HG03175 (cell line): Measurements from ENCODE around the gene STAT5B.

Experiments used
- ATAC-seq: cut with Tn5 transposase; IDR thresholded peaks from one replicate; pipeline ENCODE4 v1.9.1; 2021; ENCODE audit warnings: mild to moderate bottlenecking, moderate library complexity; ENCODE audit not compliant: unreplicated experiment

The STAT5B gene

DNA sequence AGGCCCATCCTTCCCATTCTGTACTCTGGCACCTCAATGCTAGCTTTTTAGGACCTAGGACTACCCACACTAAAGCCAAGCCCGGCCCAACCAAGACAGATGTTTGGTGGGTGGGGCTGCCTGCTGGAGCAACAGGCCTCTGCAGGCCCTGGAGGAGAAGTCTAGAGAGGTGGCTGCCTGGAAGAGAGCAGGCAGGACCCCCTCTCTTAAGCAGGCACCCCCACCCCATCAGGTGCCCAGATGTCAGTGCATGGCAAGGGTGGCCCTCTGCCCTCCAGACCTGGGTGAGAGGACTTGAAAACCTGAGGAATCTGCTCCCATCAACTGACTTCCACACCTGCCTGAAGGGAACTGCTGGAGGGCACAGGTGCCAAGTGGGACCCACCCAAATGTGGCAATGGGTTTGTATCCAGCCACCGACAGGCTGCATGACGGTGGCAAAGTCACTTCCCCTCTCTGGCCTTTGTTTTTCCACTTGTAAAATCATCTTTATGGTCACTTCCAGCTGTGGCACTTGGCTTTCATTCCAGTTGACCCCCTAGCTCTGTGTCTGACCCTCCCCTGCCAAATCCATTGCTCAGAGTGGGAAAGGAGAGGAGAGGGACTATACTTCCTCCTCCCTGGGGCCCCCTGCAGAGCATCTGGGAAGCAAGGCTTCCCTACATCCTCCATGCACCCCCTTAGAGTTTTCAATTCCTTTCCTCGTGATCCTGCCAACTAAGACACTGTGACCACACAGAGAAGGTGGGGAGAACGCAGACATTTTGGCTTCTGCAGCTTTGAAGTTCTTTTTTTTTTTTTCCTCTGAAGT is 10.4 kb upstream of the STAT5B start:
- no peak for ATAC-seq

DNA sequence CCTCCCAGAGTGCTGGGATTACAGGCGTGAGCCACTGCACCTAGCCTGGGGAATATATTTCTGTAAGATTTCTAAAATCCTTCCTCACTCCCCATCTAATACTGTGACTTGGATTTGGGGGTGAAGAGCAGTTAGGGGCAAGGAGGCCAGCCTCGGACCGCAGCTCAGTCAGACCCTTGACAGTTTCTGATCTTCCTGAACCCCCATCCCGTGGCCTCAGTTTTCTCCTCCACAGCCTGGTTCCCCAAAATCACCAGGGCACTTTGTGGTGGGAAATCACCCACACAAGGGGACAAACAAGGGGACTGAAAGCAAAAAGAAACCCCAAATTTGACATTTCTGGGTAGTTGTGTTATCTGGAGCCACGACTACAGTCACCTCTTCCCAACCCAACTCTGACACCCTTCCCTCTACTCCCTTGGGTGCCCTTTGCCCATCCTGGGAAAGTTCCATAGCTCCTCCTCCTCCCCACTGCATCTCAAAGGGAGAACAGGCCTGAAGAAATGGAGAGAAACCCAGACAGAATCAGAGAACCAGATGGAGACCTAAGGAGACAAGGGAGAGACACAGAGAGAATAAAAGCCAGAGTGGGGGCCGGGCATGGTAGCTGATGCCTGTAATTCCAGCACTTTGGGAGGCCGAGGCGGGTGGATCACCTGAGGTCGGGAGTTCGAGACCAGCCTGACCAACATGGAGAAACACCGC is 9.3 kb upstream of the STAT5B start:
- ATAC-seq, result no peak

GRCh38 chr17:42284566-42284965 is 8.4 kb upstream of the STAT5B start:
- ATAC-seq, result no peak

- no peak for ATAC-seq
Measured at GRCh38 chr17:42284024-42284369, 7.8 kb upstream of the STAT5B start.

GRCh38 chr17:42283241-42284023 is 7.2 kb upstream of the STAT5B start:
- no peak for ATAC-seq

DNA sequence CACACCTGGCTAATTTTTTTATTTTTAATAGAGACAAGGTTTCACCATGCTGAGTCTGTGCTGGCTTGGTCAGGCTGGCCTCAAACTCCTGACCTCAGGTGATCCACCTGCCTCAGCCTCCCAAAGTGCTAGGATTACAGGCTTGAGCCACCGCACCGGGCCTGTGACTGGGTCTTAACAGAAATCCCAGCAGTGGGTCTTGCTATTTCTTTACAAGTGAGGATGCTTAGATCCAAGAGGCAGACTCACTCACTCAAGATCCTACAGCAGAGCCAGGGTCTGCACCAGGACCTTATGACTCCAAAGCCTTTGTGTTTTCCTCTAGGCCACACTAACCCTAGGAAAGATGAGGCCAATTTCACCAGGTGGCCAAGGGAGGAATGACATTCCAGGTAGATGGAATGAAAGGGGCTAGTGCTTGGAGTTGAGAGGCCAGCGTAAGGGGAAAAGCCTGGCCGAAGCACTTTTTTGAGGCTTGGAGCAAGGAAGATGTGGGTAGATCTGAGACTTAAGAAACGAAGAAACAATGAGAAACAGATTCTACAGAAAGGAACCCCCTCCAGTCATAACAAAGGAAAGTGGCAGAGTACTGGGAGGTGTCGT is 6.4 kb upstream of the STAT5B start:
- no peak for ATAC-seq

GRCh38 chr17:42281571-42282096 is 5.4 kb upstream of the STAT5B start:
- no peak for ATAC-seq

DNA sequence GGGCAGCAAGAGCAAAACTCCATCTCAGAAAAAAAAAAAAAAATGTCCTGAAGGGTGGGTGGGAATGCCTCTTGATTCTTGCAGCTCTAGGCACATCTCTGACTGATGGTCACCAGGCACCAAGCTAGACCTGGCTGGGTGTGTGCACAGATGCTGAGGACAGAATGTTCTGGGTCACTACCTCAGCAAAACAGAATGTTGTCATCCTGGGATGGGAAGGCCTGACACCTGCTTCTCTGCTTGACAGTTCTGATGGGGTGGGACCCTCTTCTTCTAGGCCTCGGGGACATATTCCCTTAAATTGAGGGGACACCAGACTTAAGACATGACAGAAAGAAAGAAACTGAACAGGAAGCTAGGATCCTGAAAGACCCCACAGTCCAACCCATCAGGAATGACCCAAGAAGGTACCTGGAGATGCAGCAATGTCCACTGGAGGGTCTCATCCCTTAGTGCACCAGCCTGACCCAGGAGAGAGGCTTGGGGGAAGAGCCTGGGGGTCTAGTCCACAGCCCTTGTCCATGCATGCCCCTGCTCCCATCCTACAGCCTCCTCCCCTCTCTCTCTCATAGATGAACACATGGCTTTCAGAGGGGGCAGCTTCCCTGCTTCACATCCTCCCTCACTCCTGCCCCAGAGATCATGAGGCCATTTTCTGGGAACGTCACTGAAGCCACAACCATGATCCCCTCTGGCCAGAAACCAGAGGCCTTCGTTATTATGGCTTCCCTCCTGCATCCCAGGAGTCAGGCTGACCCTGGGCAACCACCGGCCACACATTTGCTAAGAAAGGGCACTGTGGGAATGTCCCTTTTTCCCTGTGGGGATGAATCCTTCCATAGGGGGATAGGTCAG is 3.8 kb upstream of the STAT5B start:
- ATAC-seq, result no peak

DNA sequence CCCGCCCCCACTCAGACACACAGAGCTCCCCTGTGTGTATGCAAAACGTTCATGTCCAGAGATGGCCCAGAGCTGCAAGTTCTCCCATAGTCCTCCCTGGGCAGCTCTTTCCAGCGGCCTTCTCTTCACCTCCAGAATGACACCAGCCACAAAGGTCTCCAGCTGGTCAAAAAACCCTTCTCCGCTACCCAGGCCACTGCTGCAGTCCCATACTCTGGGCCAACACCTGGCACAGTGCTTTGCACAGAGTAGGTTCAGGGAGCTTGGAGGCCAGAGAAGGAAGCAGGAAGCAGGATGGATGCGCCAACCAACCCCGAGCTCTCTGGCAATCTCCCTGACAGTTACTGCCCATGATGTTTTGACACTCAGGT is 1.1 kb upstream of the STAT5B start:
- ATAC-seq, result no peak

DNA sequence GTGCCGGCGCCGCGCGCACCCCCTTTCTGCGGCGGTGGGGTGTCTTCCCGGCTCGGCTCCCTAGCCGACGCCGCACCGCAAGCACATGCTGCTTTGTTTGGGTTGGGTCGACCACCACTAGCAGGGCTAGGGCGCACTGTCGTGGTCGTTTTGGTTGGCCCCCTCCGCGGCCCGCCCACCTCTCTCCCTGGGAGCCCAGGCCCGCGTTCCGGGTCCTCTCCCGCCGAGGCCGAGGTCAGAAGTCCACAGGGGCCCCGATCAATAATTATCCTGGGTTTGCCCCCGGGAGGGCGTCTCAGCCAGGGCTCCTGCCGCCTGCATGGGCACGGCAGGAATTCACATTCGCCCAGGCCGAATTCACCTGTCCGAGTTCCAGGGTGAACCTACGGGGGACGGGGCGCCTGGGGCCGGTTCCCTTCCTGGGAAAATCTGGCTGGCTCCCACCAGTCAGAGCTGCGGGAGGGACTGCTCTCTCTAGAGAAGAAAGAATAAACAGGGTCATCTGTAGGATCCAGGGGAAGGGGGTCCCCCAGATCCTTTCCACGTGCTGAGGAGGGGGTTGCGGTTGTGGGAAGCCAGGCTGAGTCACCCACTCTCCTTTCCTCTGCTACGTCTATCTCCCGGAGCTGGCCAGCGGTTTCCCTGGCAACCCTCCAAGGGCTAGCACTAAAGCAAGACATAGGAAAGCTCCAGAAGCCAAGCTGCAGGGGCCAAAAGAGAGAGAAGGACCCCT is 584 bp upstream of the STAT5B start:
- peak; percentile 19 for ATAC-seq

DNA sequence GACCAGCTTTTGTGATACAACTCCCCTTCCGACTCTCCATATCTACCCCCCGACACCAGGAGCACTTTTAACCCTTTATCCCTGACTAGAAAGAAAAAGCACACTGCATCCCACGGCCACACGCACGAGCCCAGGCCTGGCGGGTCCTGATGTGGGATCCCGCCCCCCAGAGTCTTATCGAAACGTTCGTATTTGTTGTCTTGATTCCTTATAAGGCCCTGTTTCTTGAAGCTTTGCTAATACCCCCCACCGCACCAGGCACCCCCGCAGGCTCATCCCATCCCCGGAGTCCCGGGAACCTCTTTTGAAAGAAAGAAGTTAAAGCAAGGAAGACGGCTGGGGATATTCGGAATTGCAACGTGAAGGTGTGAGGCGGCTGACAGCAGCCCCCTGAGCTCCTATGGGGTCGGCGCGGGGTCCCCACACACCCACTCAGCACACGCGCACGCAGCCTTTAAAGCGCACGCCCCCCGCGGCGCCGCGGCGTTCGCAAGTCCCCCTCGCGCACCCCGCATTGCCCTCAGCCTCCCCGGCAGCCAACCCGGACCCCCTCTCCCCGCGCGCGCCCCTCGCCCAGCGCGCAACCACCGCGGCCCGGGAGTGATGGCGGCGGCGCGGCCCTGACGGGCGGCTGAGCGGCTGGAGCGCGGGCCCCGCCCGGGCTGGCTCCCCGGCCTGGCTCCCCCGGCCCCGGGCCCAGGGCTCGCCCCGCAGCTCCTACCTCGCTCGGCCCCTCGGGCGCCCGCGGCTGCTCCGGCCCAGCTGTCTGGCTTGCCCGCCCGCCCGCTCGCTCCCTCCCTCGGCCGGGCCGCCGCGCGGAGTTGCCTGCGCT is 448 bp downstream of the STAT5B start:
- ATAC-seq, result peak; percentile 47

DNA sequence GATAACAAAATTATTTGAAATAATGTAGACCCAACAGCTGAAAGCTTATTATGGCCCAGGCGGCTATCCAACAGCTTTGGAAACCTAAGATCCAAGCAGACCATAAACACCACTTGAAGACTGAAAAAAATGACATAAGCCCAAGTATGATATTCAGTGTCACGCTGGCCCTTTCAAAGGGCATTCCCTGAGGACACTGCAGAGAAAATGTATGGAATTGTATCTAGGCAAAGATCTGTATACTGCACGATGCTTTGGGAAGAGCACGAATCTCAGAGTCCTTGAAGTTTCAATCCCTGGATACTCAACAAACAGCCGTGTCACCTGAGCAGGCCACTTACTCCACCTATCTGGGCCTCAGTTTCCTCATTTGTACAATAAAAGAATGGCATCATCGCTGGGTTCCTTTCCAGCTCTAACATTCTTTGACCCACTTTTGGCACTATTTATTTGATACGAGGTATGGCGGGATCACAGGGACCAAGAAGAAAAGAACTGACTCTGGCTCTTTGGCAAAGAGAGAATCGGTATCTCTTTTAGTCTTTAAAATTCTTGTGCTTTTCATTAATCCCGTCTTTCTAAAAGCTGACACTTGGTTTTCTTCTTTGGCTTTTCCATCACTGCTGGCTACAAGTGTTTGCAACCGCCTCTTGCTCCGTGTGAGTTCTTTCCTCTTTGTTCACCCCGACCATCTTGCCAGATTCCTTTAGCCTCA is 1.2 kb downstream of the STAT5B start:
- no peak for ATAC-seq

DNA sequence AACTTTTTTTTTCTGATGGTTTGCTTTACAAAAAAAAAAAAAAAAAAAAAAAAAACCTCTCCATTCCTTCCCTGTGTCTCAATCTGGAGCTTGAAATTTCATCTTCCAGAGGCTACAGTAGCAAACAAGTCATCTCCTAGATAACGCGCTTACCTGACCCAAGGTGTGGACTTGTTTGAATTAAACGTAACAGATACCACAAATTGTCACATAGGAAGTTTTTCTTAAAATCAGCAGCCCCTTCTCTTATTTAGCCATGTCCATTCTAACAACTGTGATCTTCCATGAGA is 2.0 kb downstream of the STAT5B start:
- no peak for ATAC-seq

GRCh38 chr17:42273474-42274252 is 2.5 kb downstream of the STAT5B start:
- no peak for ATAC-seq

- no peak for ATAC-seq
Measured at GRCh38 chr17:42272162-42272907, 3.9 kb downstream of the STAT5B start.

DNA sequence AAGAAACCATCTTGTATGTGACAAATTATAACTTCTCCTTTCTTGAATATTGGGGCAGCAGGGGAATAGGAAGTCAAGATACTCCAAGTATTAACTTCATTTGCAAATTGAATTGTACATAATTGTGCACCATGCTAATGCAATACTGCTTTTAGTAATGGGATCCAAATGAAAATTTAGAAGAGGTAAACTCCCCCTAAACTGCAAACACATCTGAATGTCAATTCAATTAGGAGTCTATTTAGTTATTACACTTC is 4.5 kb downstream of the STAT5B start:
- no peak for ATAC-seq
